ENCODE data around the gene DCAF4. TPM values are rescaled to one million over a fixed set of nuclear protein-coding genes. Genes with fewer than 3 reads are reported as not detected.

Gene DCAF4
- total RNA-seq, 4 donors from 2014 or later, result 11.2 to 49.5 (median 27.6) TPM

DNA sequence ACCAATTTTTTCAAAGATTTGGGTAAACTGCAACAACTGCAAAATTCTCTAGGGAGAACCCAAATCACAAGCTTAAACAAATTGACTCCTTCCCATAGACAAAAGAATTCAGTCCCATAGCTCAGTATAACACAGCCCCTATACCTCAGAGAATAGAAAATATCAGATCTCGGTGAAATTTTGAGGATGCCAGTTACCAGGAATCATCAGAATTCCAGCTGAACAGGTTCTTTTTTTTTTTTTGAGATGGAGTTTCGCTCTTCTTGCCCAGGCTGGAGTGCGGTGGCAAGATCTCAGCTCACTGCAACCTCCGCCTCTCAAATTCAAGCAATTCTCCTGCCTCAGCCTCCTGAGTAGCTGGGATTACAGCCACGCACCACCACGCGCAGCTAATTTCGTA lies 63.9 kb downstream of the DCAF4 start:
- H3K36me3 ChIP-seq, result peaks cover 0 to 55% (median 0%) of the 10 kb centered on the region in 3 donors
- H3K4me1 ChIP-seq, result no peaks in the 10 kb centered on the region
- DNase-seq, result no peak
- H3K27ac ChIP-seq, result no peak overlapping the region
- no peak overlapping the region for H3K4me3 ChIP-seq
- H3K27me3 ChIP-seq, result no peaks in the 10 kb centered on the region
- H3K9me3 ChIP-seq, result no peaks in the 10 kb centered on the region
- no peak for TF ChIP-seq POLR2A (IDR thresholded peaks at IDR 0.05)
- TF ChIP-seq, protein P1, sequence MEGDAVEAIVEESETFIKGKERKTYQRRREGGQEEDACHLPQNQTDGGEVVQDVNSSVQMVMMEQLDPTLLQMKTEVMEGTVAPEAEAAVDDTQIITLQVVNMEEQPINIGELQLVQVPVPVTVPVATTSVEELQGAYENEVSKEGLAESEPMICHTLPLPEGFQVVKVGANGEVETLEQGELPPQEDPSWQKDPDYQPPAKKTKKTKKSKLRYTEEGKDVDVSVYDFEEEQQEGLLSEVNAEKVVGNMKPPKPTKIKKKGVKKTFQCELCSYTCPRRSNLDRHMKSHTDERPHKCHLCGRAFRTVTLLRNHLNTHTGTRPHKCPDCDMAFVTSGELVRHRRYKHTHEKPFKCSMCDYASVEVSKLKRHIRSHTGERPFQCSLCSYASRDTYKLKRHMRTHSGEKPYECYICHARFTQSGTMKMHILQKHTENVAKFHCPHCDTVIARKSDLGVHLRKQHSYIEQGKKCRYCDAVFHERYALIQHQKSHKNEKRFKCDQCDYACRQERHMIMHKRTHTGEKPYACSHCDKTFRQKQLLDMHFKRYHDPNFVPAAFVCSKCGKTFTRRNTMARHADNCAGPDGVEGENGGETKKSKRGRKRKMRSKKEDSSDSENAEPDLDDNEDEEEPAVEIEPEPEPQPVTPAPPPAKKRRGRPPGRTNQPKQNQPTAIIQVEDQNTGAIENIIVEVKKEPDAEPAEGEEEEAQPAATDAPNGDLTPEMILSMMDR (IDR thresholded peaks at IDR 0.05), result no peak

DNA sequence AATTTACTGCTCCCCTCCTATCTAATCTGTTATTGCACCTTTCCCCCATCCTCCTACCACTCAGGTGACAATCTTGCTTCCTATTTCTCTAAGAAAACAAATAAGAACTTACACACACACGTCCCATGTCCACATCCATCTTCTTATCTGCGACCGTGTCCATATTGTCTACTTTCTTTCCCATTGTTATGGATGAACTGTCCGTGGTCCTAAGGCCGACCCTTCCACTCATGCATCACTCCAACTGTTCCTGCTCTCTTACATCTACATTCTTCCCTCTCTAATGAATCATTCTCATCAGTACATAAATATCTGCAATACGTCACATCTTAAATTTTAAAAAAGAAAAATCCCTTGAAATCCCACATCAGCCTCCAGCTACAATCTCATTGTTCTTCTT lies 70.7 kb downstream of the DCAF4 start:
- Histone ChIP-seq H3K4me3 (no peak overlapping the region), H3K36me3 (peaks cover 0 to 56% (median 0%) of the 10 kb centered on the region in 3 donors), H3K9me3 (no peaks in the 10 kb centered on the region), H3K4me1 (no peaks in the 10 kb centered on the region), H3K27me3 (no peaks in the 10 kb centered on the region), H3K27ac (no peak overlapping the region)
- no peak for DNase-seq
- TF ChIP-seq, protein P1 (IDR thresholded peaks at IDR 0.05), result no peak
- no peak for TF ChIP-seq POLR2A (IDR thresholded peaks at IDR 0.05)

DNA sequence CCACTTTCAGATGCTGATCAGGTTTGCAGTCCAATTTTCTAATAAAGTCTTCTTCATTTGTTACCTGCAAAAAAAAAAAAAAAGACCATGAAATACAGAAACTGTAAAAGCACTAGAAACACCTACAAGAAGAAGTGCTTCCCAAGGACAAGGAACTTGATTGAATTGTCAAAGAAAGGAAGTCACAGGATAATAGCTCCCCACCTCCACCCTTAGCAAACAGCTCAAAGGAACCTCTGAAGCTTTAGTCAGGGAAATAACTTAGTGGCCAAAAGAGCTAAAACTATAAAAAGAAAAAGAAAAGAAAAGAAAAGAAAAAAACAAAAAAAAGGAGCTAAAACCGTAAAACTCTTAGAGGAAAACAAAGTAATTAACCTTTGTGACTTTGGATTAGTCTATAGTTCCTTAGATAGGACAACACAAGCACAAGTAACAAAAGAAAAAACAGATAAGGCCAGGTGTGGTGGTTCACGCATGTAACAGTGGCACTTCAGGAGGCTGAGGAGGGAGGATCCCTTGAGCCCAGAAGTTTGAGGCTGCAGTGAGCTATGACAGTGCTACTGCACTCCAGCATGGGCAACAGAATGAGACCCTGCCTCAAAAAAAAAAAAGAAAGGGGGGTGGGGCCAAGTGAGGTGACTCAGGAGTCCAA lies 72.1 kb downstream of the DCAF4 start:
- H3K4me1 ChIP-seq, result no peaks in the 10 kb centered on the region
- H3K36me3 ChIP-seq, result peaks cover 0 to 43% (median 0%) of the 10 kb centered on the region in 3 donors
- TF ChIP-seq POLR2A (IDR thresholded peaks at IDR 0.05), result no peak
- TF ChIP-seq, protein P1 (IDR thresholded peaks at IDR 0.05), result no peak
- no peak overlapping the region for H3K4me3 ChIP-seq
- no peaks in the 10 kb centered on the region for H3K27me3 ChIP-seq
- no peak overlapping the region for H3K27ac ChIP-seq
- DNase-seq, result no peak
- H3K9me3 ChIP-seq, result no peaks in the 10 kb centered on the region

DNA sequence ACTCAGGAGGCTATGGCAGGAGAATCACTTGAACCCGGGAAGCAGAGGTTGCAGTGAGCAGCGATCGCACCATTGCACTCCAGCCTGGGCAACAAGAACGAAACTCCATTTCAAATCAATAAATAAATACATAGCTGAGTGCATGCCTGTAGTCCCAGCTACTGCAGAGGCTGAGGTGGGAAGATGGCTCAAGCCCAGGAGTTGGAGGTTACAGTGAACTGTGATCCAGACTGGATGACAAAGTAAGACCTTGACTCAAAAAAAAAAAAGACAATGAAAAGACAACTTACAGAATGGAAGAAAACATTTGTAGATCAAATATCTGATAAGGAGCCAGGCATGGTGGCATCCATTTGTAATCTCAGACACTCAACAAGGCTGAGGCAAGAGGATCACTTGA lies 73.1 kb downstream of the DCAF4 start:
- Histone ChIP-seq H3K36me3 (peaks cover 0 to 42% (median 0%) of the 10 kb centered on the region in 3 donors), H3K27me3 (no peaks in the 10 kb centered on the region), H3K4me3 (no peak overlapping the region), H3K4me1 (no peaks in the 10 kb centered on the region), H3K27ac (no peak overlapping the region), H3K9me3 (no peaks in the 10 kb centered on the region)
- TF ChIP-seq POLR2A (IDR thresholded peaks at IDR 0.05), result no peak
- TF ChIP-seq, protein P1 (IDR thresholded peaks at IDR 0.05), result no peak
- DNase-seq, result no peak

DNA sequence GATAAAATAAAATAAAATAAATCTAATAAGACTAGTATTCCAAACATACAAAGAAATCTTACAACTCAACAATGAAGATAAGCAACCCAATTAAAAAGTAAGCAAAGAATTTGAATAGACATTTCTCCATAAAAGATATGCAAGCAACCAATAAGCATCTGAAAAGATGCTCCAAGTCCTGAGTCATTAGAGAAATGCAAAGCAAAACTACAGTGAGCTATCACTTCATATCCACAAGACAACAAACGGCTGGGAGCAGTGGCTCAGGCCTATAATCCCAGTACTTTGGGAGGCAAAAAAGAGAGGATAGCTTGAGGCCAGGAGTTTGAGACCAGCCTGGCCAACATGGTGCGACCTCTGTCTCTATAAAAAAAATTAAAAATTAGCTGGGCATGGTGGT lies 73.8 kb downstream of the DCAF4 start:
- no peak for TF ChIP-seq POLR2A (IDR thresholded peaks at IDR 0.05)
- TF ChIP-seq, protein P1 (IDR thresholded peaks at IDR 0.05), result no peak

More for the DNA sequence above, 73.8 kb downstream of the DCAF4 start:
- Histone ChIP-seq H3K4me3 (no peak overlapping the region), H3K27me3 (no peaks in the 10 kb centered on the region), H3K27ac (no peak overlapping the region), H3K36me3 (peaks cover 0 to 34% (median 0%) of the 10 kb centered on the region in 3 donors), H3K9me3 (no peaks in the 10 kb centered on the region), H3K4me1 (no peaks in the 10 kb centered on the region)
- DNase-seq, result no peak
